Astrocyte (in vitro differentiated cells and primary cell): ENCODE measurements around the gene CASKIN2. TPM values are rescaled to one million over a fixed set of nuclear protein-coding genes. Genes with fewer than 3 reads are reported as not detected.

Experiments used
- DNase-seq: peaks from one replicate; pipeline ENCODE4 v3.0.0-alpha.2; 2010; ENCODE audit warnings: low read depth
- FAIRE-seq: peaks from 2 replicates; lab custom pipeline; 2011; peaks lifted over from hg19 to GRCh38; lab: Jason Lieb, UNC
- H2AFZ ChIP-seq: 2 replicates; pipeline ENCODE4 v1.6.0; 2012; ENCODE audit warnings: low read depth, low read length, inconsistent platforms
- H3K27ac ChIP-seq: 2 replicates; pipeline ENCODE4 v1.5.1; 2011; ENCODE audit warnings: low read depth, low read length, inconsistent platforms
- H3K27me3 ChIP-seq: 2 replicates; pipeline ENCODE4 v1.6.0; 2011; ENCODE audit warnings: low read length, inconsistent platforms; ENCODE audit not compliant: insufficient read depth
- H3K36me3 ChIP-seq: 2 replicates; pipeline ENCODE4 v1.5.1; 2011; ENCODE audit warnings: low read length, inconsistent platforms; ENCODE audit not compliant: insufficient read depth
- H3K4me1 ChIP-seq: 2 replicates; pipeline ENCODE4 v1.5.1; 2011; ENCODE audit warnings: low read length, inconsistent platforms; ENCODE audit not compliant: insufficient read depth
- H3K4me2 ChIP-seq: 2 replicates; pipeline ENCODE4 v1.6.0; 2012; ENCODE audit warnings: low read length, inconsistent platforms
- H3K4me3 ChIP-seq: 2 replicates; pipeline ENCODE4 v1.5.1; 2011; ENCODE audit warnings: low read depth, mild to moderate bottlenecking, low read length, inconsistent platforms; ENCODE audit not compliant: insufficient read depth
- H3K79me2 ChIP-seq: 2 replicates; pipeline ENCODE4 v1.6.0; 2012; ENCODE audit warnings: mild to moderate bottlenecking, low read length, inconsistent platforms; ENCODE audit not compliant: insufficient read depth
- H3K9ac ChIP-seq: 2 replicates; pipeline ENCODE4 v1.6.0; 2012; ENCODE audit warnings: mild to moderate bottlenecking, low read length, inconsistent platforms
- H3K9me3 ChIP-seq: 2 replicates; pipeline ENCODE4 v1.5.1; 2012; ENCODE audit warnings: low read depth, mild to moderate bottlenecking, low read length, inconsistent platforms; ENCODE audit not compliant: insufficient read depth
- H4K20me1 ChIP-seq: 2 replicates; pipeline ENCODE4 v1.6.0; 2012; ENCODE audit warnings: low read length, inconsistent platforms; ENCODE audit not compliant: insufficient read depth
- H3K27ac Mint-ChIP-seq: one replicate; pipeline ENCODE4 v1.8.0; 2021; ENCODE audit warnings: mild to moderate bottlenecking, mixed read lengths; ENCODE audit not compliant: unreplicated experiment
- H3K27me3 Mint-ChIP-seq: one replicate; pipeline ENCODE4 v1.8.0; 2021; ENCODE audit warnings: low read depth, mixed read lengths; ENCODE audit not compliant: unreplicated experiment
- H3K36me3 Mint-ChIP-seq: one replicate; pipeline ENCODE4 v1.8.0; 2021; ENCODE audit warnings: low read depth, mixed read lengths; ENCODE audit not compliant: unreplicated experiment
- H3K4me1 Mint-ChIP-seq: one replicate; pipeline ENCODE4 v1.8.0; 2021; ENCODE audit warnings: low read depth, mixed read lengths; ENCODE audit not compliant: unreplicated experiment
- H3K4me3 Mint-ChIP-seq: one replicate; pipeline ENCODE4 v1.8.0; 2021; ENCODE audit warnings: mild to moderate bottlenecking, moderate library complexity, mixed read lengths; ENCODE audit not compliant: unreplicated experiment
- H3K9me3 Mint-ChIP-seq: one replicate; pipeline ENCODE4 v1.8.0; 2021; ENCODE audit warnings: mild to moderate bottlenecking, mixed read lengths; ENCODE audit not compliant: unreplicated experiment
- EZH2 ChIP-seq: IDR thresholded peaks from 2 replicates; pipeline ENCODE4 v1.6.1; 2012; ENCODE audit warnings: mild to moderate bottlenecking, low read length, inconsistent platforms; ENCODE audit not compliant: insufficient read depth
- total RNA-seq: library from RNA; stranded (reverse); gene quantifications from 2 replicates; pipeline ENCODE4 v1.2.1, GENCODE V29; 2021
- TF ChIP-seq, protein P1 (sequence below): IDR thresholded peaks from 2 replicates; pipeline ENCODE4 v1.5.1; 2011; ENCODE audit warnings: low read depth, mild to moderate bottlenecking, inconsistent platforms, low read length, moderate library complexity; ENCODE audit not compliant: insufficient read depth

Gene CASKIN2
- total RNA-seq, 1 donor from 2014 or later, result 22.8 TPM

- Histone ChIP-seq H3K9me3 (no peaks in the 10 kb centered on the region), H3K9ac (no peak overlapping the region), H3K36me3 (no peaks in the 10 kb centered on the region), H3K4me2 (no peak overlapping the region), H3K4me3 (no peak overlapping the region), H4K20me1 (no peaks in the 10 kb centered on the region), H3K79me2 (no peaks in the 10 kb centered on the region), H2AFZ (no peak overlapping the region), H3K27ac (no peak overlapping the region), H3K27me3 (peaks cover 4% of the 10 kb centered on the region), H3K4me1 (peaks cover 6% of the 10 kb centered on the region)
- TF ChIP-seq, protein P1, sequence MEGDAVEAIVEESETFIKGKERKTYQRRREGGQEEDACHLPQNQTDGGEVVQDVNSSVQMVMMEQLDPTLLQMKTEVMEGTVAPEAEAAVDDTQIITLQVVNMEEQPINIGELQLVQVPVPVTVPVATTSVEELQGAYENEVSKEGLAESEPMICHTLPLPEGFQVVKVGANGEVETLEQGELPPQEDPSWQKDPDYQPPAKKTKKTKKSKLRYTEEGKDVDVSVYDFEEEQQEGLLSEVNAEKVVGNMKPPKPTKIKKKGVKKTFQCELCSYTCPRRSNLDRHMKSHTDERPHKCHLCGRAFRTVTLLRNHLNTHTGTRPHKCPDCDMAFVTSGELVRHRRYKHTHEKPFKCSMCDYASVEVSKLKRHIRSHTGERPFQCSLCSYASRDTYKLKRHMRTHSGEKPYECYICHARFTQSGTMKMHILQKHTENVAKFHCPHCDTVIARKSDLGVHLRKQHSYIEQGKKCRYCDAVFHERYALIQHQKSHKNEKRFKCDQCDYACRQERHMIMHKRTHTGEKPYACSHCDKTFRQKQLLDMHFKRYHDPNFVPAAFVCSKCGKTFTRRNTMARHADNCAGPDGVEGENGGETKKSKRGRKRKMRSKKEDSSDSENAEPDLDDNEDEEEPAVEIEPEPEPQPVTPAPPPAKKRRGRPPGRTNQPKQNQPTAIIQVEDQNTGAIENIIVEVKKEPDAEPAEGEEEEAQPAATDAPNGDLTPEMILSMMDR, result no peak
- H3K9me3 Mint-ChIP-seq, result no peaks in the 10 kb centered on the region
- no peaks in the 10 kb centered on the region for H3K27me3 Mint-ChIP-seq
- H3K27ac Mint-ChIP-seq, result no peak overlapping the region
- no peak for DNase-seq
- H3K4me3 Mint-ChIP-seq, result no peak overlapping the region
- FAIRE-seq, result no peak
- peaks cover 2% of the 10 kb centered on the region for H3K36me3 Mint-ChIP-seq
- peaks cover 18% of the 10 kb centered on the region for H3K4me1 Mint-ChIP-seq
Measured at GRCh38 chr17:75549246-75550138, 34.2 kb upstream of the CASKIN2 start.

DNA sequence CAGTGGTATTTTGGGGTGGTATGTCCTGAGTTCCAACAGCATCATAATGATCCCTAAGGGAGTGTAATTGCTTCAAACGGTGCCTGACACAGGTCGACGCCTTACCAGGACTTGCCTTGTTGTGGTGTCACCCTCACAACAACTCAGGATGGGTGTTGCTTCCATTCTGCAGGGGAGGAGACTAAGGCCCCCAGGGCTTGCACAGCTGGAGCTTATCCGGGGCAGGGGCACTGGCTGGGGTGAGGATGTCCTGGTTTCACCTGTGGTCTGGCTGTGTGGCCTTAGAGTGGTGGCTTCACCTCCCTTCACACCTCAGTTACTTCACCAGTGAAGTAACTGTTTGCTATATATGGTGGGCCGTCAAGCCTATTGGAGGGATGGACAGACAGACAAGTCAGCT, 33.5 kb upstream of the CASKIN2 start:
- Mint-ChIP-seq H3K9me3 (no peaks in the 10 kb centered on the region), H3K27ac (no peak overlapping the region), H3K36me3 (peaks cover 2% of the 10 kb centered on the region), H3K4me1 (peaks cover 18% of the 10 kb centered on the region), H3K27me3 (peaks cover 3% of the 10 kb centered on the region), H3K4me3 (no peak overlapping the region)
- Histone ChIP-seq H3K79me2 (no peaks in the 10 kb centered on the region), H2AFZ (no peak overlapping the region), H3K27ac (no peak overlapping the region), H3K4me2 (no peak overlapping the region), H3K9ac (no peak overlapping the region), H3K9me3 (no peaks in the 10 kb centered on the region), H3K27me3 (peaks cover 4% of the 10 kb centered on the region), H3K4me3 (no peak overlapping the region), H4K20me1 (no peaks in the 10 kb centered on the region), H3K4me1 (peaks cover 6% of the 10 kb centered on the region), H3K36me3 (no peaks in the 10 kb centered on the region)
- no peak for FAIRE-seq
- no peak for DNase-seq
- TF ChIP-seq EZH2, result no peak
- TF ChIP-seq, protein P1, result no peak

- Histone ChIP-seq H2AFZ (no peak overlapping the region), H3K27me3 (peaks cover 4% of the 10 kb centered on the region), H3K36me3 (no peaks in the 10 kb centered on the region), H3K4me2 (no peak overlapping the region), H3K27ac (no peak overlapping the region), H4K20me1 (no peaks in the 10 kb centered on the region), H3K4me1 (no peaks in the 10 kb centered on the region), H3K9me3 (no peaks in the 10 kb centered on the region), H3K79me2 (no peaks in the 10 kb centered on the region), H3K4me3 (no peak overlapping the region), H3K9ac (no peak overlapping the region)
- H3K36me3 Mint-ChIP-seq, result peaks cover 2% of the 10 kb centered on the region
- H3K27ac Mint-ChIP-seq, result no peak overlapping the region
- peaks cover 5% of the 10 kb centered on the region for H3K4me1 Mint-ChIP-seq
- no peak overlapping the region for H3K4me3 Mint-ChIP-seq
- TF ChIP-seq, protein P1, result no peak
- TF ChIP-seq EZH2, result no peak
- H3K9me3 Mint-ChIP-seq, result no peaks in the 10 kb centered on the region
- FAIRE-seq (no peak), DNase-seq (no peak)
- H3K27me3 Mint-ChIP-seq, result peaks cover 5% of the 10 kb centered on the region
Measured at GRCh38 chr17:75547091-75547490, 31.8 kb upstream of the CASKIN2 start.
